Stimulated activated CD8-positive, alpha-beta memory T cell treated with anti-CD3 and anti-CD28 coated beads, Interleukin-12 subunit alpha, Interleukin-12 subunit beta, amount 100 ng/mL, for 24 hours (primary cell): Measurements from ENCODE around the gene ETNK1.
"Not testable (repeated sequence)": the region's sequence is repeated elsewhere in the genome, so short reads cannot be mapped to it uniquely, and the experiment has no call there.

Experiments
- DNase-seq: peaks from one replicate; pipeline ENCODE4 v3.0.0-alpha.2; 2020; ENCODE audit errors: extremely low read depth

Gene ETNK1

GRCh38 chr12:22689876-22690275, 64.9 kb downstream of the ETNK1 start:
- no peak for DNase-seq

- DNase-seq = no peak
Measured at GRCh38 chr12:22691319-22691718, 66.3 kb downstream of the ETNK1 start.

GRCh38 chr12:22692467-22692866, 67.5 kb downstream of the ETNK1 start:
- not testable (repeated sequence) for DNase-seq

- no peak for DNase-seq
Measured at GRCh38 chr12:22692964-22693555, 68.1 kb downstream of the ETNK1 start.

GRCh38 chr12:22698576-22698975, 73.6 kb downstream of the ETNK1 start:
- no peak for DNase-seq

- DNase-seq = not testable (repeated sequence)
Measured at GRCh38 chr12:22699705-22700104, 74.7 kb downstream of the ETNK1 start.

- DNase-seq = no peak
Measured at GRCh38 chr12:22700106-22700505, 75.1 kb downstream of the ETNK1 start.

- DNase-seq = not testable (repeated sequence)
Measured at GRCh38 chr12:22701216-22701809, 76.3 kb downstream of the ETNK1 start.

GRCh38 chr12:22702690-22703089, 77.7 kb downstream of the ETNK1 start:
- DNase-seq = no peak

- no peak for DNase-seq
Measured at GRCh38 chr12:22709292-22709691, 84.3 kb downstream of the ETNK1 start.

GRCh38 chr12:22712083-22712482, 87.1 kb downstream of the ETNK1 start:
- no peak for DNase-seq

- no peak for DNase-seq
Measured at GRCh38 chr12:22715254-22715653, 90.3 kb downstream of the ETNK1 start.

- no peak for DNase-seq
Measured at GRCh38 chr12:22719745-22720144, 94.8 kb downstream of the ETNK1 start.

- DNase-seq = no peak
Measured at GRCh38 chr12:22722081-22722480, 97.1 kb downstream of the ETNK1 start.

GRCh38 chr12:22722779-22723178, 97.8 kb downstream of the ETNK1 start:
- DNase-seq = no peak

GRCh38 chr12:22728987-22729386, 104.0 kb downstream of the ETNK1 start:
- DNase-seq = no peak

- DNase-seq = no peak
Measured at GRCh38 chr12:22729431-22729956, 104.5 kb downstream of the ETNK1 start.

- no peak for DNase-seq
Measured at GRCh38 chr12:22729957-22730443, 105.0 kb downstream of the ETNK1 start.

- no peak for DNase-seq
Measured at GRCh38 chr12:22731236-22731635, 106.3 kb downstream of the ETNK1 start.

- DNase-seq = no peak
Measured at GRCh38 chr12:22733756-22734155, 108.8 kb downstream of the ETNK1 start.

GRCh38 chr12:22738945-22739344, 114.0 kb downstream of the ETNK1 start:
- DNase-seq = no peak
